ENCODE measurements around the gene NEURL4.

GRCh38 chr17:7313890-7314718 is 15.0 kb downstream of the NEURL4 start:
- no peak for TF ChIP-seq ZFX (IDR thresholded peaks at IDR 0.05)
- TF ChIP-seq CTCF (conservative IDR thresholded peaks at IDR 0.05) = no peak
